Glomerular visceral epithelial cell (primary cell): Measurements from ENCODE around the gene ISG15.
A peak's percentile ranks its signal among the peaks of the same experiment; 100 is the strongest.
"Not testable (repeated sequence)": the region's sequence is repeated elsewhere in the genome, so short reads cannot be mapped to it uniquely, and the experiment has no call there.

Experiments
- DNase-seq: peaks from one replicate; pipeline ENCODE4 v3.0.0-alpha.2; 2016; ENCODE audit errors: extremely low spot score

ISG15 gene

DNA sequence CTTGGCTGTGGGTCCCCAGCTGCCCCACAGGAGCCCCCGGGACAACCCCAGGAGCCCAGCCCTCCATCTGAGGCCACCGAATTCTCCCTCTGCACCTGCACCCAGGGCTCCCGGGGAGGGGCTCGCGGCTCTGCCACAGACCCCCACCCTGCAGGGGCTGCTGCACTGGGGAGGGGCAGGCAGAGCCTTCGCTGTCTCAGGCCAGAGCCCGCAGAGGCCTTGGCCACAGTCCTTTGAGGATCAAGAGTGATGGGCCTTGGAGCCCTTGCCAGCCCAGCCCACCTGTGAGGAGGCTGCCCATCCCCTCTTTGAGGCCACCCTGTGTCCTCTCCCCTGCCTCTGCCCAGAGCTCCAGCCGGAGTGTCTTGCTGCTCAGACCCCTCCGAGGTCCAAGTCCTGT is 37.9 kb upstream of the ISG15 start:
- DNase-seq, result no peak

DNA sequence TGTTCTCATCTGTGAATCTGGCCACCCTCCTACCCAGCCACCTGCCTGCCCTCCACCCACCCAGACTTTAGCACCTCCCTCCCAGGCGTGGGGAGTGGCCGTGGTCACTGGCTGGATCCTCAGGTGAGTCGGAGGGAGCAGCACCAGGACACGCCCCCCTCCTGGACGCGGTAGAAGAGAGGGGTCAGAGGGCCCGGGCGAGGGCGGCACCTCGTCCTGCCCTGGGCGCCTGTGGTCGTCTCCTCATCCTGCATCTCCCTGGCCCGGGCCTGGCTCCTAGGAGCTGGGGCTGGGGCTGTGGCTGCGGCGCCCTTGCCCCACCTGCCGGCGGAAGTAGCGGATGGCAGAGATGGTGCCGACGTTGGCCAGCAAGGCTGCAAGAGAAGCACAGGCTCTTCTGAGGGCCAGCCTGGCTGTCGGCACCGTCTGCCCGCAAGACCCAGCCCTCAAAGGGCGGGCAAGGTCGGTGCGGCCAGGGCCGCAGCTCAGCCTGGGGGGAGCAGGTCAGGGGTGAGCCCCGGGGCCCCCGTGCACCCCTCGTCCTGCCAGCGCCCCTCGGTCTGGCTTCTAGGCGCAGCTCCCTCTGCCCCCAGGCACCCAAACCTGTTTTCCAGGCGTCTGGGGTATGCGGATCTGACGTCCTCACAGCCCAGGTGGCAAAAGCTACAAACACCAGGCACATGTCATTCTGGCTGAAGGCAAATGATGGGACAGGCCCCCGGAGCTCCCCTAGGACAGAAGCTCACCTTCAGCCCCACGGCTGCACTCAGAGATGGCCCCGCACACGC is 37.2 kb upstream of the ISG15 start:
- peak; percentile 81 for DNase-seq

DNA sequence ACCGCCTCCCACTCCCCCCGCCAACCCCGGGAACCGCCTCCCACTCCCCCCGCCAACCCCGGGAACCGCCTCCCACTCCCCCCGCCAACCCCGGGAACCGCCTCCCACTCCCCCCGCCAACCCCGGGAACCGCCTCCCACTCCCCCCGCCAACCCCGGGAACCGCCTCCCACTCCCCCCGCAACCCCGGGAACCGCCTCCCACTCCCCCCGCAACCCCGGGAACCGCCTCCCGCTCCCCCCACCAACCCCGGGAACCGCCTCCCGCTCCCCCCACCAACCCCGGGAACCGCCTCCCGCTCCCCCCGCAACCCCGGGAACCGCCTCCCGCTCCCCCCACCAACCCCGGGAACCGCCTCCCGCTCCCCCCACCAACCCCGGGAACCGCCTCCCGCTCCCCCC is 36.5 kb upstream of the ISG15 start:
- not testable (repeated sequence) for DNase-seq

DNA sequence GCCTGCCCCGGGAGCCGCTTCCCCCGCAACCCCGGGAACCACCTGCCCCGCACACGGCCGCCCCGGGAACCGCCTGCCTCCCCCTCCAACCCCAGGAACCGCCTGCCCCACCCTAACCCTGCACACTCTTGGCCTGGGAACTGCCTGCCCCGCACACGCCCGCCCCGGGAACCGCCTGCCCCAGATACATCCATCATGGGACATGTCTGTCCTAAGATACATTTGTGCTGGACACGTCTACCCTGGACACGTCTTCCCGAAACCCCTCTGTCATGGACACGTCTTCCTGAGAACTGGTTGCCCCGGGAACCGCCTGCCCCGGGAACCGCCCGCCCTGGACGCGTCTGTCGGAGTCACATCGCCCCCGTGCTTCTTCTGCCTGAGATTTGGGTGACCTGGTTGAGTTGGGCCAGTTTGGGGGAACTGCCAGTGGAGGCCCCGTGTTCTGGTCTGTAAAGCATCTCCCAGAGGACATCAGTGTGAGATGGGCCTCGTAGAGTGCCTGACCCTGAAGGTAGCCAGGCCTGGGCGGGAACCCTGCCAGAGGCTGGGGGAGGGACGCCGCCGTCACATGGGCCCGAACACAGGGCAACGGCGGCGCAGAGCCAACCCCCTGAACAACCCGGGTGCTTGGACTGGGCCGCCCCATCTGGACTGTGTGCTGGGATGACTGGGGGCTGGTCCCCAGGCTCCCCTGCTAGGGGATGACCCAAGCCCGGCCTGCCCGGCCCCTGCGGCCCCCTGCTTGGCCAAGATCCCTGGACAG is 35.0 kb upstream of the ISG15 start:
- DNase-seq, result no peak

DNA sequence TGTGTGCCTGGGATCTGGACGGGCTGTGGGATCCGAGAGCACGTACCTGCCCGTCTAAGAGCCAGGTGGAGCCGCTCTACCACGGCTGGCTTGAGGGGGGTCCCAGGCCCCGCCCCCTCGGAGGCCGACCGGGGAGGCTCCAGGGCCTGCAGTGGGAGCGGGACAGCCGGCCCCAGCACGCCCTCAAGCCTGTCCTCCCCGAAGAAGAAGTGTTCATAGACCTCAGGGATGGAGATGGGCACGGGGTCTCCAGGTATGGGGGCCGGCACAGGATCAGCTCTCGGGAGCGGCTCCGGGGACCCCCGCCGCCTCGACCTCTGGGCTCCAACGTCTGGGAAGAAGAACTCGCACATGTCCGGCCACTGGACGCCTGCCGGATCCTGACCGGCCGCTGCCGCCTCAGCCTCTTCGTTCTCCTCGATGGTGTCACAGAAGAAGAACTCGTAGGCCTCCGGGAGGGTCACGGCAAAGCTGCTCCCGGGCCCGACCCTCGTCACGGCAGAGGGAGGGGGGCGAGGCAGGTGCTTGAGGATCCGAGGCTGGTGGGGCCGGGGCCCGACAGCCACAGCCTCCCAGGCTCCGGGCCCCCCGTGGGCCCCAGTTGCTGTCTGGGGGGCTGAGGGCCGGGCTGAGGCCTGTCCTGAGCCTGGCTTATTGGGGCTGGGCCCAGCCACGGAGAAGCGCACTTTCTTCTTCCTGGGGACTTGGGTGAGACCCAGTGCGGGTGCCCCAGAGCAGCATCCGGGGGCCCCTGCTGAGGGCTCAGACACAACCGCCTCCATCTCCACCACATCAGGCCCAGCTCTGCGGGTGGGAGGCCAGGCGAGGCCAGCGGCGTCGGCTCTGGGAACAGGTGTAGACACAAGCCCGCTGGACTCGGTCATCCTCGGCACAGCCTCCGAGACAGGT is 34.2 kb upstream of the ISG15 start:
- DNase-seq, result no peak

DNA sequence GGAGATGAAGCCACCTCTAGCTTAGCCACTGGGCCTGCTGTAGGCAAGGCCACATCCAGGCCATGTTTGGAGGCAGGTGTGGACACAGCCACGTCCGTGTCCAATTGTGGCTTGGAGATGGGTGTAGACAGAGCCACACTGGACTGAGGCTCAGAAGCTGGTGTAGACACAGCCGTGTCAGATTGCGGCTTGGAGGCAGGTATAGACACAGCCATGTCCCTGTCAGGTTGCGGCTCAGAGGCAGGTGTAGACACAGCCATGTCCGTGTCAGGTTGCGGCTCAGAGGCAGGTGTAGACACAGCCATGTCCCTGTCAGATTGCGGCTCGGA is 33.6 kb upstream of the ISG15 start:
- DNase-seq, result no peak

DNA sequence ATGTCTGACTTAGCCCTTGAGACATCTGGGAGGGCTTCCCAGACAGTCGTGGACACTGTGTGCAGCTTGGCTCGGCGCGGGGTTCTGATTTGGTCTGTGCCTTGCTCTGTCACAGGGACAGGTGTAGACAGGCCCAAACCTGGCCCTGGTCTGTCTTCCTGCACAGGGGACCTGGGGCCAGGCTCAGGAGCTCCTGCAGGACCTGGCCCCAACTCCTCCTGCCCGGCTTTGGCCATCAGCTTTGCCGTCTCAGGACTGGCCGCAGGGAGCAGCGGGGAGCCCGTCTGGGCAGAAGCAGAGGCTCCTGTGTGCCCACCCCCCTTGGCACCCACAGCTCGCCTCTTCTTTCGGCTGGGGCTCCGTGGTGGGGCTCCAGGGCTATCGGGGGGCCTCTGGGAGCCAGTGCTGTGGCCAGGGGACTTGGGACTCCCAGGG is 33.1 kb upstream of the ISG15 start:
- DNase-seq, result no peak

DNA sequence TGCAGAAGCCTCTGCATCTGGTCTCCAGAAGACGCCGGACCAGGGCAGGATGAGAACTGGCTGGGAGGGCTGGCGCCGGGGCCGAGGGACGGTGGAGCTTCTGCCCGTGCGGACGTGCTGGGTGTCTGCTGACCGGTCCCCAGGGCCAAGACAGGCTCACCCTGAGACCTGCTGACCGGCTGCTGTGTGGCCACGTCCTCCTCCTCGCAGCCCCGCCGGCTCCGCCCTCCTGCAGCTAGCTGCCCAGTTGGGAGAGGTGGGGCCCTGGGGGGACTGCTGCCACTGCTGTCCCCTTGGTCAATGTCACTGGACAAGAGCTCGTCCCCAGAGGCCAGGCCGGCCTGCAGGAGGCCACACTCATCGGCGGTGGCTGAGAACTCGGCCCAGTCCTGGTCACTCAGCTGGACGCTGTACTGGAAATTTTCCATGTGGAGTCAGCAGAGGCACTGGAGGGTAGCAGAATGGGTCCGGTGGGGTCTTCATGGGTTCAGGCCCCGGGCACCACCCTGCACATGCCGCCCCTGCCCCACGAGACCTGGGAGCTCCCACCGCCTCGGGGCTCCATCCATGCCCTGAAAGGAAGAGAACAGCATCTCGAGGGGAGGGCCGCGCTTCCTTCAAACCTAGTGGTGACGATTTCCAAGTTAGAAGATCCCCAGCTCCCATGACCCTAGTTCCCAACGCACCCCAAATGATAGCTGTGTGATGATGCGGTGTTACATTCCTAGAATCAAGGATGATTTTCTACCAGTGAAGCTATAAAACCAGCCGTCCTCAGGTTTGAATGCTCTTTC is 32.5 kb upstream of the ISG15 start:
- DNase-seq, result no peak

DNA sequence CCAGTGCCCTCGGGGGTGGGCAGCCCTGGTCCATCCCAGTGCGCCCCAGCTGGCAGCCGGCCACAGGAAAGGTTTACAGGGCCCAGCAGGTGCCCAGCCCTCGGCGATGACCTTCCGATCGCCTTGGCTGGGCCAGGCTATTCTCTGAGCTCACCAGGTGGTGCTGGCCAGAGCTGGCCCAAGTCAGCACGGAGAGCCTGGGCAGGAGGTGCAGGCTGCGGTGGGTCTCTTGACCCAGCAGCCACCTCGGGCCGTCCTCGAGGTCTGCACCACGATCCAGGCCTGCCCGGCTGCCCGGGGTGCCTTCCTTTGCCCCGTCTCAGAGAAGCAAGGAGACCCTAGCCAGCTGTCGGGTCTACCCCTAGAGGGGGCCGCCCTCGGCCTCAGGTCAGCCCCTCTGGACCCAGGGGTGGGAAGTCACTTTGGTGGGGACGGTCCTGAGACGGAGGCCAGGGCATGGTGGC is 31.8 kb upstream of the ISG15 start:
- no peak for DNase-seq

DNA sequence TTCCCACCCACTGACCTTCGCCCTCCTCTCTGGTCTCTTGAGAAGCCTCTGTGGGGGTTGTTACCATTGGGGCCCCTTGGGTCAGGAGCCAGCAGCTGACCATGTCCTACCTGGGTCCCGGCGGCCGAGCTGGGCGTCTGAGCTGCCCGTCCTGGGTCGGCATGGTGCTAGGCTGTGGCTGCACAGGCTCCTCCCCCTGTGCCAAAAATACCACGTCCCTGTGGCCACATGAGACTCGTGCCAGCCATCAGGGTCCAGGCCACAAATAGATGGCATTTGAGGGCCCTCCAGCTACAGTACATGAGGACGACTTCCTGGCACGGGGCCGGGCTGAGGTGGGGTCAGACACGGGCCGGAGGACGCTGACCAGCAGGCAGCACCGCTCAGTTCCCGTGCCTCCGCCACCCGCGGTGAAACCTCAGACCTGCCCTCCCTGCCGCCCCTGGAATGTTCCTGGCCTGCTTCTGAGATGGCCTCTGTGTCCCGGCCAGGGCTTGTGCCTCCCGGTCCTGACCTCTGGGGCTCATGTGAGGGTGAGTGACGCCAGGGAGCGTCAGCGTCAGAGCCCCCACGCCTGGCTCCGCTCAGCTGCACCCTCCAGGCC is 31.2 kb upstream of the ISG15 start, which contains the start of gene PERM1:
Gene PERM1, minus strand, starts transcription at position 139 of the 604 bp plus-strand sequence. CDS start 1,064 bp downstream, outside the sequence.
- no peak for DNase-seq

DNA sequence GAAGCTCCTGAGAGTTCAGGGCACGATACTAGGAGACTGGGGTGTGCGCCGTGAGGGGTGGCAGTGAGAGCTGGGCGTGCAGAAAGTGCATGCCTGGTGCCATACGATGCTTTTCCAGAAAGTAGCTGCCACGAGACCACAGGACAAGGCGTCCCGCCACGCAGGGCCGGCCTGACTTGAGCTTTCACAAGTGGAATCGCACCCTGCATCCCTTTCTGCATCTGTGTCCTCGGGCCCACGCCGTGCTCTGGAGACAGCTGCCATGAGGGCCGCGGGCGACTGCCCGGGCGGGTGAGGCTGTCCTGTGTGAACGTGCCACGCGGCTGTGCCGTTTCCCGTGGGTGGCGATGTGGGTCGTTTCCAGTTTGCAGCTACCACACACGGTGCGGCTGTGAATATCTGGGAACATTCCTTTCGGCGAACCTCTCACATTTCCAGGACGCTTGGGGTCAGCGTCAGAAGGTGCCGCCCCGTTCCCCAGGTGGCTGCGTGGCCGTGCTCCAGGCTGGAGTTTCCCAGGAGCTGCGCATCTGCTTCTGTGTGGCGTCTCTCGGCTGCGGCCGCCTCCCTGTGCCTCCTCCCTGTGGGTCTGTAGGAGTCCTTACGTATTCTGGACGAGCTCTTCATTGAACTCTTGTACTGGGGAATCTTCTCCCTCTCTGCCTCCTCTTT is 30.4 kb upstream of the ISG15 start:
- no peak for DNase-seq

DNA sequence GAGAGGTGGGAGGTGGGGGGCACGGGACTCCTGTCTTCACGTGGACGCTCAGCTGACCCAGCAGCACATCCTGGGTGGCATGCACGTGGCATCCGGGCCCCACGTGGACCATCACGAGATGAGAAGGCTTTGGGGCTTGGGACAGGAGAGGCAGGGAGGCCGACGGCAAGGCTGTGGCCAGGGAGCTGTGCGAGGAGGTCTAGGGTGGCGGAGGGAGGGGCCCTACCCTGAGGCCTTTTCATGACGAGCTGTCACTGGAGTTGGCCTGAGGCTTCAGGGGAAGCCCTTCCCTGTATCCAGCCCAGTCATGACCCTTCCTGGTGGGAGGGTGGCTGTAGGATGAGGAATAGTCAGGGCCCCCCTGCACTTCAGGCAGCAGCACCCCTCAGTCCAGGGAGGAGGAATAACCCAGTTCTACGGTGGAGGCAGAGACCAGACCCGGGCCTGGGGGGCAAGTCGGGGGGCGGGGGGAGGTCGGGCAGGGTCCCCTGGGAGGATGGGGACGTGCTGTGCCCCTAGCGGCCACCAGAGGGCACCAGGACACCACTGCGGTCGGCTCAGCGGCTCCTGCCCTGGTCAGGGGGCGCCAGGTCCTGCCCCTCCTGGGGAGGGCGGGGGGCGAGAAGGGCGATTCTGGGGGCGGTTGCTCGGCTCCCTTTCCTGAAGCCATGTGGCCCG is 29.4 kb upstream of the ISG15 start:
- peak; percentile 46 for DNase-seq

DNA sequence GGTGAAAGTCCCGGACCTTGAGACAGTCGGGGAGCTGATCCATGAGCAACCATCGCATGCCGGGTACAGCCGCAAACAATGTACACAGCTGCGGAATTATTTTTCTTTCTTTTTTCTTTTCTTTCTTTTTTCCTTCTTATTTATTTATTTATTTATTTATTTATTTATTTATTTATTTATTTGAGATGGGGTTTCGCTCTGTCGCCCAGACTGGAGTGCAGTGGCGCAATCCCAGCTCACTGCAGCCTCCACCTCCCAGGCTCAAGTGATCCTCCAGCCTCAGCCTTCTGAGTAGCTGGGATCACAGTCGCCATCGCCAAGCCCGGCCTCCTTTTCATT is 28.9 kb upstream of the ISG15 start:
- DNase-seq, result no peak

DNA sequence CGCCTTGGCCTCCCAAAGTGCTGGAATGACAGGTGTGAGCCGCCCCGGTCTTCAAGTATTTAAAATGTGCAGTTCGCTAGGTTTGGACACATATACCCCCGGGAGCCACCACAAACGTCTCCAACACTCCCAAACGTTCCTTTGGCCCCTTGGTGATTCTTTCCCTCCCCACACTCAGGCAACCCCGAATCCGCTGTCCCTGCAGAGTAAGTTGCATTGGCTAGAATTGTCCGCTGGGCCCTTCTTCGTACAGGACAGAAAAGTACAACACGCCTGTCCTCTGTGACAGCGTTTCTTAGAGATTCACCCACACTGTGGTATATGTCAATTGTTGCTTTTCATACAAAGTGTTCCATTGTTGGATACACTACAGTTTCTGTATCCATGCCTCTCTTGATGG is 28.2 kb upstream of the ISG15 start:
- DNase-seq, result no peak

DNA sequence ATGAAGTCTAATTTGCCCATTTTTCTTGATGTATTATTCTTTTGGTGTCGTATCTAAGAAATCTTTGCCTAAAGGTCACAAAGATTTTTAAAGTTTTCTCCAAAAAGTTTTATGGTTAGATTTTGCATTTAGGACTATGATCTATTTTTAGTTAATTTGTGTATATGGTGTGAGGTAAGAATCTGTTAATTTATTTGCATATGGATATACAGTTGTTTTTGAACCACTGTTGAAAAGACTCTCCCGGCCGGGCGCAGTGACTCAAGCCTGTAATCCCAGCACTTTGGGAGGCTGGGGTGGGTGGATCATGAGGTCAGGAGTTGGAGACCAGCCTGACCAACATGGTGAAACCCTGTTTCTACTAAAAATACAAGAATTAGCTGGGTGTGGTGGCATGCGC is 25.2 kb upstream of the ISG15 start:
- DNase-seq, result not testable (repeated sequence)

DNA sequence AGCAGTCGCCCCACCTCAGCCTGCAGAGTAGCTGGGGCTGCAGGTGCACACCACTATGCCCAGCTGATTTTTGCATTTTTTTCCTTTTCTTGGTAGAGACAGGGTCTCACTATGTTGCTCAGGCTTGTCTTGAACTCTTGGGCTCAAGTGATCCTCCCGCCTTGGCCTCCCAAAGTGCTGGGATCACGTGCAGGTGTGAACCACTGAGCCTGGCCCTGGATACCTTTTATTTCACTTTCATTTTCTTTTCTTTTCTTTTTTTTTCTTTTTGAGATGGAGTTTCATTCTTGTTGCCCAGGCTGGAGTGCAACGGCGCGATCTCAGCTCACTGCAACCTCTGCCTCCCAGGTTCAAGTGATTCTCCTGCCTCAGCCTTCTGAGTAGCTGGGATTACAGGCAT is 22.0 kb upstream of the ISG15 start:
- DNase-seq, result not testable (repeated sequence)

DNA sequence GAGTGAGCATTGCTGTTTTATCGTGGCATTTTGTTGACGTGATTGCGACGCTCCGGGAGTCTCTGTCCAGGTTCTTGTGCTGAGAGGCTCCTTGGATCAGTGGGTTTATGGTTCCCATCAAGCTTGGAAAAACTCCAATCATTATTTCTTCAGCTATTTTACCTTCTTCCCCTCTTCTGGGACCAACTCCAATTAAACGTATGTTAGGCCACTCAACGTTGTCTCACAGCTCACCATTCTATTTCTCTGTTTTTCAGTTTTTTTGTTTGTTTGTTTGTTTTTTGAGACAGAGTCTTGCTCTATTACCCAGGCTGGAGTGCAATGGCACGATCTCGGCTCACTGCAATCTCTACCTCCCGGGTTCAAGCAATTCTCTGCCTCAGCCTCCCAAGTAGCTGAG is 21.4 kb upstream of the ISG15 start:
- DNase-seq, result no peak

DNA sequence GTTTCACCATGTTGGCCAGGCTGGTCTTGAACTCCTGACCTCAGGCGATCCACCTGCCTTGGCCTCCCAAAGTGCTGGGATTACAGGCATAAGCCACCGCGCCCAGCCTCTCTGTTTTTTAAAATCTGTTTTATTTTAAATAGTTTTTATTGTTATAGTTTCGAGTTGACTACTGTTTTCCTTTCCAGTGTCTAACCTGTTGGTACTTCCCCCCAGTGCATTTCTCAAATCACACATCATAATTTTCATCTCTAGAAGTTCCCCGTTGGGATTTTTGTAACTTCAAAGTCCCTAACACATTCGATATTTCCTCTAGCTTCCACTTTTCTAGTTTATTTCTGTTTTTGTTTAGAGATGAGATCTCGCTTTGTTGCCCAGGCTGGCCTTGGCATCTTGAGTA is 20.9 kb upstream of the ISG15 start:
- no peak for DNase-seq

DNA sequence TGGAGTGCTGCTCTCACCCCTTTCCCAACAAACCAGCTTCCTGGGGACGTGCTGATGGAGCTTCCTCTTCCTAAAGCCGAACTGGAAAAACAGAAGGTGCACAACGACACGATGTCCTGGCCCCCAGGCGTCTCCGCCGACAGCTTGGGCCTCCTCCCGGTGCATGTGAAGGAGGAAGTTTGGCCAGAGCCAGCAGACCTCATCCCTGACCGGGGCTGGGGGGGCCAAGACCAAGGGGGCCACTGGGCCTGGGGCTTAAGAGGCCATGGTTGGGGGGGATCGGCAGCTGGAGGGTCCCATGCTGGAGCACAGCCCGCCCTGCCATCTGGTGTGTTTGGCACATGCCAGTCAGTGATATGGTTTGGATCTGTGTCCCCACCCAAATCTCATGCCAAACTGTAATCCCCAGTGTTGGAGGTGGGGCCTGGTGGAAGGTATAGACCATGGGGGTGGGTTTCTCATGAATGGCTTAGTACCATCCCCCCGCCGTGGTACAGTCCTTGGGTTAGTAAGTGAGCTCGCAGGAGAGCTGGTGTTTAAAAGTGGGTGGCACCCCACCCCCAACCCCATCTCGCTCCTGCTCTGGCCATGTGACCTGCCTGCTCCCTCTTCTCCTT is 19.8 kb upstream of the ISG15 start:
- DNase-seq, result no peak
